CD4-positive, alpha-beta T cell treated with Interleukin-15 for 1 hour (primary cell): ENCODE results near the gene SYT14.
"Not testable (repeated sequence)": the region's sequence is repeated elsewhere in the genome, so short reads cannot be mapped to it uniquely, and the experiment has no call there.

ENCODE experiments used
- DNase-seq: peaks from one replicate; pipeline ENCODE4 v3.0.0-alpha.2; 2020

Gene SYT14

DNA sequence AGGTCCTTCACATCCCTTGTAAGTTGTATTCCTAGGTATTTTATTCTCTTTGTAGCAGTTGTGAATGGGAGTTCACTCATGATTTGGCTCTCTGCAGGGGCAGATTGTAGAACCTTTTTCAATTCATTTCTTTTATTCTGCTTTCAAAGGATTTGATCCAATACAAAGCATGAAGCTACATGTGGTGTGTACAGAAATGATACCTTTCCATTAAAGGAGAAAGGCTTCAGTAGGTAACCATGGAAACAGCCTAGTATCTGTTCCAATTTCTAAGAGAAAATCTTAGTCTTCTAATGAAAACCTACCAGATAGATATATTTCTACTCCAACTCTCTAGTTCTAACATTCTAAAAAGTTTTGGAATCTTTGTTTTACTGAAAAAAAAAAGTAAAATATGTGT lies 105.0 kb downstream of the SYT14 start:
- DNase-seq = no peak

GRCh38 chr1:210049616-210050015 lies 111.6 kb downstream of the SYT14 start:
- no peak for DNase-seq

- DNase-seq = not testable (repeated sequence)
Observed at GRCh38 chr1:210050491-210050890, 112.5 kb downstream of the SYT14 start.

GRCh38 chr1:210053126-210053525 lies 115.1 kb downstream of the SYT14 start:
- no peak for DNase-seq

GRCh38 chr1:210057593-210057992 lies 119.6 kb downstream of the SYT14 start:
- DNase-seq = no peak

DNA sequence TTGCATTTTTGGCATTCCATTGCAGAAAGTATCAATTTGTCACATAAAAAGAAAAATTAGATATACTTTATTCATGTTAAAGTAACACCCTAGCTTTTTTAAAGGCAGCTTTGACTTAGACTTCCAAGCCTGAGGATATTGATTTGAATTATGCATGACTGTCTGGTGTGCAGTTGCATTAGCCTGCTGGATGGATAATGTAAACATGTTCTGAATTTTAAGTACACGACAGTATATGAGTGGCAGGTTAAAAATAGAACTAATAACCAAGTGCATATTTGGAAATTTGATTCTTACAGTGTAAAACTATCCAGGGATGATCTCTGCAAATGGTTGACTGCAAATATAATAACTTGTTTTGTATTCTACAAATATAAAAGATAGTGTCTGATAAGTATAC lies 124.0 kb downstream of the SYT14 start:
- no peak for DNase-seq

GRCh38 chr1:210070531-210070930 lies 132.5 kb downstream of the SYT14 start:
- DNase-seq = no peak

GRCh38 chr1:210072129-210072528 lies 134.1 kb downstream of the SYT14 start:
- no peak for DNase-seq

- no peak for DNase-seq
Observed at GRCh38 chr1:210072896-210073504, 135.0 kb downstream of the SYT14 start.

DNA sequence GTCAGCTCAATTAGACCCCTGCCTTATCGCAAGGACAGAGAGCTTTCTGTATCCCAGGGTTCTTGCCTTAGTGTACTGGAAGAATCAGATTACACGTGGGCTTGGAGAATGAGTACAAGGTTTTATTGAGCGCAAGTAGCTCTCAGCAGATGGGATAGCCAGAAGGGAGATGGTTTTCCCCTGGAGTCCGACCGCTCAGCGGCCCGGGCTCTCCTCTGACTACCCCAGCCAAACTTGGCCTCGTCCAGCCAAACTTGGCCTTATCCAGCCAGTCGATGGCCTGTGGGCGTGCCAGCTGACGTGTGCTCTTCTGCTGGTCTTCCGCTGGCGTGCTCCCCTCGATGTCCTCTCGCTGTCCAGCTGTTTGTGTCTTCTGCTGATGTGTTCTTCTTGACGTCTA lies 136.9 kb downstream of the SYT14 start:
- DNase-seq = no peak

DNA sequence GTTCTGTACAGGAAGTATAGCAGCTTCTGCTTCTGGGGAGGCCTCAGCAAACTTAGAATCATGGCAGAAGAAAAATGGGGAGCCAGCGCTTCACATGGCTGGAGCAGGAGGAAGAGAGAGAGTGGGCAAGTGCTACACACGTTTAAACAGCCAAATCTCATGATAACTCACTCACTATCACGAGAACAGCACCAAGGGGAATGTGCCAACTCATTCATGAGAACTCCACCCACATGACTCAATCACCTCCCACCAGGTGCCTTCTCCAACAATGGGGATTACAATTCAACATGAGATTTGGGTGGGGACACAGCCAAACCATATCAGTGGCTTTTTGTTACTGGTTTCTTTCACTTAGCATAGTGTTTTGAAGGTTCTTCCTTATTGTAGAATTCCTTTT lies 138.6 kb downstream of the SYT14 start:
- DNase-seq = no peak

DNA sequence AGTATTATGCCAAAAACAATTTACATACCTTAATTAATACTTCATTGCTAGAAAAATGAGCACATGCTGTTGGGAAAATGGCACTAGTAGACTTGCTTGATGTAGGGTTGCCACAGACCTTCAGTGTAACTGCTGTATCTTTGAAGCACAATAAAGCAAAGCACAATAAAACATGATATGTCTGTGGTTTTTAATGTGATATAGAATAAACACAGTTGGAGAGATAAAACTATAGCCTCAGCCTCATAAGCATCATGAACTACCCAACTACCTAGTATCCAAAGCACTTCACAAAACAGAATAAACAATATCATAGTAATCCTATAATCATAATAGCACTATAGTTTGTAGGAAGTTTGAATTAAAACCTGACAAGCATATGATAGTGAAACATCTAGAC lies 143.5 kb downstream of the SYT14 start:
- no peak for DNase-seq

DNA sequence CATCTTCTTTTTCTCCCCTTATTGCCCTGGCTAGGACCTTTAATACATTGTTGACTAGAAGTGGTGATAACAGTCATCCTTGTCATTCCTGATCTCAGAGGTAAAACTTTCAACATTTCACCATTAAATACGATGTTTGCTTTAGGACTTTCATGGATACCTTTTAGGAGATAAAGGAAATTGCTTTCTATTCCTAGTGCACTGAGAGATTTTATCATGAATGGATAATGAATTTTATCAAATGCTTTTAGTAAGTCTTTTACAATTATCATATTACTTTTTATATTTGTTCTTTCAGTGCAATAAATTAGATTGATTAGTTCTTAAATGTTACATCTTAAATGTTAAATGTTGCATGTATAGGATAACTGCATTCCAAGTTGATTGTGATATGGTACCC lies 147.3 kb downstream of the SYT14 start:
- no peak for DNase-seq

GRCh38 chr1:210087058-210087457 lies 149.0 kb downstream of the SYT14 start:
- DNase-seq = no peak

DNA sequence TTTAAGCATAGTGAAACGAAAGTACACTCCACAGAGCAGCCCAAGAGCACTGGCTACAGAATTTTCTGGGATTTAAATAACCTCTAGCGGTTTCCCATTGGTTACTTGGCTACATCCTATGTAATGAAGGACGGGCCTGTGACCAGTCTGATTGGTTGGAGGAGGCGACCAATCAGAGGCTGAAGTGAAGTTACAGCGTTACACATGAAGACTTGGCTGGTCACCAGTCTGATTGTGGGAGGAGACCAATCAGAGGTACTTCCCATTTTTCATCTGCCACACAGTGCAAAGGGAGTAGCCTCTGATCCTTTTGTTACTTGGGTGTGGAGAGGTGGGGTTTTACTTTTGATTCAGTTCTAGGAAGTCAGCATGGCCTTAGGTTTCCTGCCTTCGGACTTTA lies 151.8 kb downstream of the SYT14 start:
- DNase-seq = no peak

GRCh38 chr1:210092366-210092765 lies 154.3 kb downstream of the SYT14 start:
- DNase-seq = no peak

DNA sequence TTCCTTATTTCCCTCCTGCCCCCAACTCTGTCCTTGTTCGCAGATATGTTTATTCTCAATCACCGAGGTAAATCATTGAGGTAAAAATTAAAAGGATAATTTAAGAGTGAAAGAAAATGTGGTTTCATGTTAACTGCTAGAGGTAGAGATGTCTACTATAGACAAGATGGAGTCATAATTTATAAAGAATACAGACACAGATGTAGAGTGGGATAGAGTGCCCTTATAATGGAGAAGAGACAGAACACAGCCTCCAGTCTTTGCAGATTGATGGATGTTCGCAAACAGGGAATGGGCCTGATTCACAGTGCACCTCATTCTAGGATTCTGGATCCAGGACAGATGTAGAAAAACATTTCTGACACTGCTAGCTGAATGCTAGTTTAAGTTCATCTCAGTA lies 155.4 kb downstream of the SYT14 start:
- no peak for DNase-seq

DNA sequence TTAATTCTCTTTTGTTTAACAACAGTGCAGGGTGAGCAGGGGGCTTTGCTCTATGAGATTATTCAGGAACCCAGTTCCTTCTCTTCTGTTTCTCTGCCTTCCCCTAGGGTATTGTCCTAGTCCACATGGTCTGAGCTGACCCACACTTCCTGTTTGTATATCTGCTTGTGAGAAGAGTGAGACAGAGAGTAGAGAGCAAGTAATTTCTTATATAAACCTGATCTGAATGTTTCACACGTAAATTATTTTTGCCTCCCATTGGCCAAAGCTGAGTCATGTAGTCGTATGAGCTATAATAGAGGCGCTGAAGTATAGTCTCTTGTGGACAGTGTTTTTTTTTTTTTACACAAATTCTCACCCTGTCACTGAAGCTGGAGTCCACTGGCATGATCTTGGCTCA lies 160.3 kb downstream of the SYT14 start:
- no peak for DNase-seq

DNA sequence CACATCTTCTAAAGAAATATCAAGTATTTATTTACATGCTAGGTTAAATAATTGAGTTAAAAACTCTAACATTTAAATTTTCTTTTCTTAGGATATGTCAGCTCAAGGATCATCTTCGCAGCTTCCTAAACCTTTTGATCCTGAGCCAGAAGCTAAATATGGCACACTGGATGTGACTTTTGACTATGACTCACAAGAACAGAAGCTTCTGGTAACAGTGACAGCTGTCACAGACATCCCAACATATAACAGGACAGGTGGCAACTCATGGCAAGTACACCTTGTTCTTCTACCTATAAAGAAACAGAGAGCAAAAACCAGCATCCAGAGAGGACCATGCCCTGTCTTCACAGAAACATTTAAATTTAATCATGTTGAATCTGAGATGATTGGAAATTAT lies 161.9 kb downstream of the SYT14 start:
- no peak for DNase-seq

DNA sequence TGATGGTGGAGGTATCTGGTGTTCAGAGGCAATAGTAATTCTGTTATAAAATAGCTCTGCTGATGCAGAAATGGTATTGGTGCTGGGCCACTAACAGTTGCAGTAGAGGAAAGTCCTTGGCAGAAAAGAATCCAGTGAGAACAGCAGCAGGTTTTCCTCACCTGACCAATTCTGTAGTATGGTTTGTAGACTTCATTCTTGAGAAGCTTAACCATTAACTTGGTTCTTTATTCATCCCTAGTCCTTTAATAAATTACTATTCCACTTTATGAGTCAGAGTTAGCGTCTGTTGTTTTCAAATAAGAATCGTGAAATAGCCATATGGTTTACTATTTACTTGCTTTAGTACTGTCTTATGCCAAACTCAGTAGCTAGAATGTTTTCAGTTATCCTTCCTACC lies 166.1 kb downstream of the SYT14 start:
- no peak for DNase-seq

DNA sequence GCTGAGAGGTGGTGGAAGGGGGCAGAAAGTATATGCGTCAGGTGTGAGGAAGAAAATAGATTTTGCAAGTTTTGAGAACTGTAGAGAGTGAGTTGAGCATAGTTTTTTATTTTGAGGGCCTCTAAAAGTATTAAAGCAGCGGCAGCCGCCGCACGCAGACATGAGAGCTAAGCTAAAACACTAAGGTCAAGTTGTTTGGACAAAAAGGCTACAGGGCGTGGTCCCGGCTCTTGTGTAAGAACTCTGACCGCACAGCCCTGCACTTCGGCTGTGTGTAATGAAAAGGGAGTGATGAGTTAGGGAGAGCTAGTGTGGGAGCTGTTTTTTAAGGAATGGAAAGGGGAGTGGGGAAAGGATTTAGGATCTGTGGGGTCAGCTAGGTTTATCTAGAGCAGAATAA lies 174.9 kb downstream of the SYT14 start:
- DNase-seq = not testable (repeated sequence)

GRCh38 chr1:210117198-210117597 lies 179.2 kb downstream of the SYT14 start:
- DNase-seq = no peak

DNA sequence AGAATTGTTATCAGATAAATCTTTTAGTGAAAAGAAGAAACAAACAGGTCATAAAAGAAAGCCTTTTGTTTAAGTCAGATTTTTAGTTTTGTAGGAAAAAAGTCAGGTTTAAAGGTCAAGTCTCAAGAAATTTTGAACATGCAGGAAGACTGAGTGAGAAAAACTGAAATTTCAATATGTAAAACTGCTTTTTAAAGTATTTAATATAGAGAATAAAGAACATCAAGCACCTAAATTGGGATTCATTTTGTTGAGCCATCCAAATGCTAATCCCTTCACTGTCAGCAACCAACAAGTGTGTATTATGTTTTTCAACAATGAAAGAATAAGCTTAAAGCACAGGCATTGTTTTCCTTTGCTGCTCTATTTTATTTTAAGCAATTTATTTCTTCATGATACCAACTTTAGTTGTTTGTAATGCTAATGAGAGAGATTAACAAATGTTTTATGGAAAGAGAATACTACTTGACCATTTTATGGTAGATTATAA lies 179.7 kb downstream of the SYT14 start:
- no peak for DNase-seq

DNA sequence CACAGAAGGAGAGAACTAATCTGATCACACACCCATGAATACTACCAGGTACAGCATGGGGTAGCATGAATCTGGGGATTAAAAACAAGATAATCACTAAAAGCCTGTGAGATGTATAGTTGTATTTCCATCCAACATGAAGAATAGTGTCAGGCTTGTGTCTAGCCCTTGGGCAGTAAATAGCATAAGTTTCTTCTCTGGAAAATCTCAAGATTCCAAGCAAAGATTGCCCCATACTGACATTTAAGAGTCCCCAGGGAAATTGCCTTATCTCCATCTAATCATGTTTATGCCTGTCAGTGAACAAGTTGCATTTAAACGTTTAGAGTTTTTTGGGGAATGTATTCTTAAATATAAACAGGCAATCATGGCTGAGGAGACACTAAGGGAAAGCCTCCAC lies 185.4 kb downstream of the SYT14 start:
- no peak for DNase-seq

DNA sequence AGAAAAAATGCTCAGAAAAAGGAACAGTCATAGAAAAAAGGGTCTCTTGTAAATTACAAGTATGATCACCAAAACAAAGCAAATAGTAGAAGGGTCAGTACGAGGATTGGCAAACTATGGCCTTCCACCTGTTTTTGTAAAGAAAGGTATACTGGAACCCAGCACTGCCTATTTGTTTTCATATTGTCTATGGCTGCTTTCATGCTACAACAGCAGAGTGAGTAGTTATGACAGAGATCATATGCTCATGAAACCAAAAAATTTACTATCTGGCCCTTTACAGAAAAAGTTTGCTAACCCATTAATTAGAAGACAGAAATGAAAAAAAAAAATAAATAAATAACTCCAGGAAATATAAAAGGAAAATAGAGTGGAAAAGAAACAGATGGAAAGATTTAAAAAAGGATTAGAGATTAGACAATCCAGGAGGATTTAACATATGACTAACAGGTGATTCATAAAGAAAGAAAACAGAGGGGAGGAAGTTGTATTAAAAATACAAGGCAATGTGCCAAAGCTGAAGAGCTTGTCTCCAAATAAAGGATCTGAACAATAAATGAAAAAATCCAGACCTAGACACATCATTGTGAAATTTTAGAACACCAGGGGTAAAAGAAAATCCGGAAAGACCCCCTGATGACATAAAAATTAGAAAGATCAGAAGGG lies 186.0 kb downstream of the SYT14 start:
- DNase-seq = no peak
